Lower lobe of right lung (tissue), 2 donors: ENCODE data around the gene HDAC8. TPM values are rescaled to one million over a fixed set of nuclear protein-coding genes. Genes with fewer than 3 reads are reported as not detected.
A peak's percentile ranks its signal among the peaks of the same experiment; 100 is the strongest.

Source experiments
- ATAC-seq, 2 donors: fragments of 200-7000 bp; cut with Tn5 transposase; one replicate each; pipeline ENCODE4 v1.9.1; 2020 to 2022; ENCODE audit warnings: mild to moderate bottlenecking in 2 of 2, moderate library complexity in 2 of 2
- DNase-seq: peaks from one replicate; pipeline ENCODE4 v3.0.0-alpha.2; 2020
- H3K27ac ChIP-seq: fragments of 200-600 bp; one replicate; pipeline ENCODE4 v1.8.0; 2022
- H3K27me3 ChIP-seq: fragments of 200-600 bp; one replicate; pipeline ENCODE4 v1.8.0; 2022; ENCODE audit warnings: low read depth
- H3K36me3 ChIP-seq: fragments of 200-600 bp; one replicate; pipeline ENCODE4 v1.8.0; 2022; ENCODE audit warnings: mild to moderate bottlenecking
- H3K4me1 ChIP-seq: fragments of 200-600 bp; one replicate; pipeline ENCODE4 v1.8.0; 2022
- H3K4me3 ChIP-seq: fragments of 200-600 bp; one replicate; pipeline ENCODE4 v1.8.0; 2022; ENCODE audit warnings: mild to moderate bottlenecking
- H3K9me3 ChIP-seq: fragments of 200-600 bp; one replicate; pipeline ENCODE4 v1.8.0; 2022
- CTCF ChIP-seq: fragments of 200-600 bp; IDR thresholded peaks from one replicate; pipeline ENCODE4 v1.8.0; 2022; ENCODE audit warnings: antibody characterized with exemption, mild to moderate bottlenecking
- intact Hi-C: fragments of 100-400 bp; cut with DNase I; formaldehyde crosslinking; loops from one replicate; pipeline ENCODE4 v1.11.0; 2022
- total RNA-seq: library from RNA; stranded (reverse); fragmentation: NEBNext Ultra II Directional; extraction: Animal tissue kit (Norgen Biotek cat#: 25700); gene quantifications from one replicate; pipeline ENCODE4 v1.2.1, GENCODE V29; 2021
- donor health status: DM: no; HTN: yes; CAD: no; lungs with severe emphysema.

The HDAC8 gene
- total RNA-seq, 1 donor from 2014 or later: 26.9 TPM

- Histone ChIP-seq H3K27me3 (peaks cover 28% of the 10 kb centered on the region), H3K4me3 (peak overlapping the region; percentile 60)
- intact Hi-C loops: no loop called here
These were observed 265.0 kb downstream of the HDAC8 start for GRCh38 chrX:72307646-72308051.

GRCh38 chrX:72306851-72307645, 265.6 kb downstream of the HDAC8 start:
- no peak for TF ChIP-seq CTCF
- Histone ChIP-seq H3K27ac (no peak overlapping the region), H3K4me1 (peaks cover 22% of the 10 kb centered on the region), H3K27me3 (peaks cover 28% of the 10 kb centered on the region), H3K36me3 (no peaks in the 10 kb centered on the region), H3K9me3 (no peaks in the 10 kb centered on the region), H3K4me3 (peak overlapping the region; percentile 60)
- intact Hi-C loops: no loop called here
- ATAC-seq (peak; percentile 82 to 85), DNase-seq (peak; percentile 72)

More at GRCh38 chrX:72307646-72308051, 265.0 kb downstream of the HDAC8 start:
- H3K27ac ChIP-seq: no peak overlapping the region
- no peak for DNase-seq
- no peaks in the 10 kb centered on the region for H3K9me3 ChIP-seq
- TF ChIP-seq CTCF: no peak
- H3K4me1 ChIP-seq: peaks cover 22% of the 10 kb centered on the region
- no peak for ATAC-seq
- H3K36me3 ChIP-seq: no peaks in the 10 kb centered on the region

GRCh38 chrX:72306085-72306801, 266.4 kb downstream of the HDAC8 start:
- Histone ChIP-seq H3K9me3 (no peaks in the 10 kb centered on the region), H3K4me3 (peak overlapping the region; percentile 60), H3K27ac (no peak overlapping the region), H3K36me3 (no peaks in the 10 kb centered on the region), H3K4me1 (peaks cover 22% of the 10 kb centered on the region), H3K27me3 (peaks cover 28% of the 10 kb centered on the region)
- ATAC-seq (no peak), DNase-seq (no peak)
- intact Hi-C loops: no loop called here
- TF ChIP-seq CTCF: no peak

- H3K36me3 ChIP-seq: no peaks in the 10 kb centered on the region
- no peak within 1 kb of the TSS for H3K27ac ChIP-seq
- DNase-seq: peak; percentile 41
- peak within 1 kb of the TSS; percentile 60 for H3K4me3 ChIP-seq
- ATAC-seq: peak; percentile 10 to 17
- peaks cover 28% of the 10 kb centered on the region for H3K27me3 ChIP-seq
- no peak for TF ChIP-seq CTCF
- H3K4me1 ChIP-seq: peaks cover 22% of the 10 kb centered on the region
- intact Hi-C loops: no loop called here
- no peaks in the 10 kb centered on the region for H3K9me3 ChIP-seq
These were observed 267.2 kb downstream of the HDAC8 start, which contains the start of gene CITED1 for GRCh38 chrX:72305286-72306084. CITED1 (minus strand) TSS chrX:72305914; CDS start chrX:72302869, 3,045 bp downstream.

GRCh38 chrX:72304877-72305276, 267.8 kb downstream of the HDAC8 start:
- no peaks in the 10 kb centered on the region for H3K36me3 ChIP-seq
- peaks cover 22% of the 10 kb centered on the region for H3K4me1 ChIP-seq
- ATAC-seq (no peak), DNase-seq (no peak)
- peaks cover 28% of the 10 kb centered on the region for H3K27me3 ChIP-seq
- no peak for TF ChIP-seq CTCF
- peak overlapping the region; percentile 60 for H3K4me3 ChIP-seq
- H3K9me3 ChIP-seq: no peaks in the 10 kb centered on the region
- intact Hi-C loops: no loop called here
- H3K27ac ChIP-seq: no peak overlapping the region
